CD4-positive, alpha-beta T cell treated with Interferon gamma for 1 hour (primary cell): ENCODE measurements around the gene ORC4.
"Not testable (repeated sequence)": the region's sequence is repeated elsewhere in the genome, so short reads cannot be mapped to it uniquely, and the experiment has no call there.

ENCODE experiments used
- DNase-seq: peaks from one replicate; pipeline ENCODE4 v3.0.0-alpha.2; 2020

ORC4 gene

GRCh38 chr2:148013876-148014275 is 6.7 kb downstream of the ORC4 start:
- DNase-seq, result no peak

DNA sequence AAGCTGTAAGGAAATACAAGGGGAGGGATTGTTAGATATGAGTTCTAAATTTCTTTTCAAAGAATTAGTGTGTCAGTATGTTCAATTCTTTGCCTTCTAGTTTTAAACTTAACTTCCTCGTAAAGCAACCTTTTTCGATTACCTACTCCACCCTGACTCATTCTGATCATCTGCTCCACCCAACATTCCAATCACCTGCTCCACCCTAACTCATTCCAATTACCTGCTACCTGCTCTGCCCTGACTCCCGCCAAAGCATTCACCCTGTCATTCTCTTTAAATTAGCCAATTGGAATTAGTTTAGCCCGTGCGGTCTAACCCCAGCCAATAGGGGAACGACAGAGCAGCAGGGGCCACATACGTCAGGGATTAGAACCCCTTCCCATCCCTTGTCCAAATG is 12.1 kb downstream of the ORC4 start:
- not testable (repeated sequence) for DNase-seq

DNA sequence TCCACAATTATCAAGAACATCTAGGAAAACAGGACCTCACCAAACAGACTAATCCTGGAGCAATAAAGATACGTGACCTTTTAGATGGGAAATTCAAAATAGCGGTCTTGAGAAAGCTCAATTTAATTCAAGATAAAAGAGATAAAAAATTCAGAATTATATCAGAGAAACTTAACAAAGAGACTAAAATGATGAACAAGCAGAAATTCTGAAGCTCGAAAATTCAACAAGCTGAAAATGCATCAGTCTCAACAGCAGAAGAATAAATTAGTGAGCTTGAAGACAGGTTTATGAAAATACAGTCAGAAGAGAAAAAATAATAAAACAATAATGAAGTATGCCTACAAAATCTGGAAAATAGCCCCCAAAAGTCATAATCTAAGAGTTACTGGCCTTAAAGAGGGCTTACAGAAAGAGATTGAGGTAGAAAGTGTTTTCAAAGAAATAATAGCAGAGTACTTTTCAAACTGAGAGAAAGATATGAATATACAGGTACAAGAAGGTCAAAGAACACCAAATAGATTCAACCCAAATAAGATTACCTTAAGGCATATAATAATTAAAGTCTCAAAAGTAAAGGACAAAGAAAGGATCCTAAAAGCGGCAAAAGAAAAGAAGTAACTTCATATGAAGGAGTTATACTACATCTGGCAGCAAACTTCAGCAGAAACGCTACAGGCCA is 13.2 kb downstream of the ORC4 start:
- DNase-seq, result no peak

DNA sequence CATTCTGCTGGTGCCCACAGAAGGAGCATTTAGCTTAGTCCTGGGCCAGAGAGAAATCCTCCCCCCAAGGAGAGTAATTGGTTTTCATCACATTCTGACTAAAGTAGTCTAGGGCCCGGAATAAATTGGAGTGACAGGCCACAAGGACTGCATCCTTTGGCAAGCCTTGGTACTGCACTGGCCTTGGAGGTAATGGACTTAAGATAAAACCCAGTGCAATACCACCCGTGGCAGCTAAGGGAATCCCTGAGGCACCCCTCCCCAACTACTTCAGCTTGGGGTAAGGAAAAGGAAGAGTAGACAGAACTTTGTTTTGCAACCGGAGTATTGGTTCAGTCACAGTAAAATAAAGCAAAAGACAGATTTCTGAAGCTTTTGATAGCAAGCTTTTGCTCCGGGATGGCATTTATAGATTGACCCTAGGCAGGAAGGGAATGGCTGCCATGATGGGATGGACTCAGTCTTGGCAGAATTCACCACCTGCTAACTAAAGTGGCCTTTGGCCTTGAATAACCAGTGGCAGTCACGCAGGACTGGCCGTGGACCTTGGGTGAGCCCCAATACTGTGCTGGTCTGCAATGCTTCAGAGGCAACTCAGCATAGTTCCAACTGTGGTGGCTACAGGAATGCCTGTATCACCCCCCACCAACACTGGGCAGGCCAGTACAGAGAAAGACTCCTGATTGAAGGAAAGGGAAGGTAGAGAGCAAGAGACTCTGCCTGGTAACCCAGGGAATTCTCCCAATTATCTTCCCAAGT is 14.1 kb downstream of the ORC4 start:
- DNase-seq, result no peak

DNA sequence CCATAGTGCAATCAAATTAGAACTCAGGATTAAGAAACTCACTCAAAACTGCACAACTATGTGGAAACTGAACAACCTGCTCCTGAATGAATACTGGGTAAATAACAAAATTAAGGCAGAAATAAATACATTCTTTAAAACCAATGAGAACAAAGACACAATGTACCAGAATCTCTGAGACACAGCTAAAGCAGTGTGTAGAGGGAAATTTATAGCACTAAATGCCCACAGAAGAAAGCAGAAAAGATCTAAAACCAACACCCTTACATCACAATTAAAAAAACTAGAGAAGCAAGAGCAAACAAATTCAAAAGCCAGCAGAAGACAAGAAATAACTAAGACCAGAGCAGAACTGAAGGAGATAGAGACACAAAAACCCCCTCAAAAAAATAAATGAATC is 18.1 kb downstream of the ORC4 start:
- DNase-seq, result not testable (repeated sequence)

GRCh38 chr2:148000095-148000494 is 20.4 kb downstream of the ORC4 start:
- no peak for DNase-seq

GRCh38 chr2:147999126-147999525 is 21.4 kb downstream of the ORC4 start:
- no peak for DNase-seq

- no peak for DNase-seq
Observed at GRCh38 chr2:147998203-147998602, 22.3 kb downstream of the ORC4 start.

DNA sequence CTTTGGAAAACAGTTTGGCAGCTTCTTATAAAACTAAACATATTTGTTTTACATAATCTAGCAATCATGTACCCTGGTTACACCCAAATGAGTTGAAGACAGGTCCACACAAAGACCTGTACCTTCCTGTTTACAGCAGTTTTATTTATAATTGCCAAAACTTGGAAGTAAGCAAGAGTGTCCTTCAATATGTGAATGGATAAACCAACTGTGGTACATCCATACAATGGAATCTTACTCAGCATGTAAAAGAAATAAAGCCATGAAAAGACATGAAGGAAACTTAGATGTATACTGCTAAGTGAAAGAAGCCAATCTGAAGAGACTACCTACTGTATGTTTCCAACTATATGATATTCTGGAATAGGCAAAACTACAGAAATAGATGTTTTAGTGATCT is 23.7 kb downstream of the ORC4 start:
- no peak for DNase-seq

- not testable (repeated sequence) for DNase-seq
Observed at GRCh38 chr2:147994965-147995364, 25.6 kb downstream of the ORC4 start.

DNA sequence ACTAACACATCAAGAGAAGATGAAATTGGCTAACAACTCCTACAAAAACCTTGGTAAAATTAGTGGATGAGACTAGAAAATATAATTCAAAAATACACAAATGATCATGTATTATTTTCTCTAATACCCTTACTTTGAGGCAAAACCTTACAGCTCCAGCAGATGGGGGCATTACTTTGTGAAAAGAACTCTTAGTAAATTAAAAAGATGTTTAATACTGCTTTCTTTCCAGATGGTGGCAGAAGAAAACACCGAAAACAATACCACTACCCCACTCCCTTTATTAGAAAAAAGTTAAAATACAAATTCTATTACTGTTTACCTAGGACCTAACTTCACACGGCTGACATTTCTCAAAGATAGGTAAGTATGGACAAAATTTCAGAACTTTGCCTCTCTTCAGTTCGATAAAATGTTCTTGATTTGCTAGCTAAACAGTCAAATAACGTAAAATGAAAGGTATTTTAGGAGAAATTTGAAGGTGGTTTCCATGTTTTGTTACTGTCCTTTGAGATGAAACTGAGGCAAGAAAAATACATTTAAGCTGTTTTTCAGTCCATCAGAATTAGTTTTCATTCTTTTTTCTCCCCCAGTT is 30.6 kb downstream of the ORC4 start:
- no peak for DNase-seq

- DNase-seq, result no peak
Observed at GRCh38 chr2:147989102-147989501, 31.4 kb downstream of the ORC4 start.

DNA sequence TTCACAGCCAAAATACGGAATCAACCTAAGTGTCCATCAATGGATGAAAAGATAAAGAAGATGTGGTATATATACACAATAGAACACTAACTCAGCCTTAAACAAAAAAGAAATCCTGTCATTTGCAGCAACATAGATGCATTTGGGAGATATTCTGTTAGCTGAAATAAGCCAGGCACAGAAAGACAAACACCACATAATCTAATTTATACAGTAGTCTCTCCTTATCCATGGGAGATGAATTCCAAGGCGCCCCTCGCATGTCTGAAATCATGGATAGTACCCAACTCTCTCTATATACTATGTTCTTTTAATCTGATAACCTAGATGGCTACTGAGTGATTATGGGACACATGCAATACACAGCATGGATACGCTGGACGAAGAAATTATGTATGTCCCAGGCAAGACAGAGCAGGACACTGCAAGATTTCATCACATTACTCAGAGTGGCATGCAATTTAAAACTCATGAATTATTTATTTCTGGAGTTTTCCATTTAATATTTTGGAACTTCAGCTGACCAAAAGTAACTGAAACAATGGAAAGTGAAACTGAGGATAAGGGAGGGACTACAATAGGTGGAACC is 39.5 kb downstream of the ORC4 start:
- no peak for DNase-seq

- DNase-seq, result no peak
Observed at GRCh38 chr2:147977679-147978078, 42.9 kb downstream of the ORC4 start.

- DNase-seq, result no peak
Observed at GRCh38 chr2:147976102-147976501, 44.4 kb downstream of the ORC4 start.

- no peak for DNase-seq
Observed at GRCh38 chr2:147968571-147968970, 52.0 kb downstream of the ORC4 start.

DNA sequence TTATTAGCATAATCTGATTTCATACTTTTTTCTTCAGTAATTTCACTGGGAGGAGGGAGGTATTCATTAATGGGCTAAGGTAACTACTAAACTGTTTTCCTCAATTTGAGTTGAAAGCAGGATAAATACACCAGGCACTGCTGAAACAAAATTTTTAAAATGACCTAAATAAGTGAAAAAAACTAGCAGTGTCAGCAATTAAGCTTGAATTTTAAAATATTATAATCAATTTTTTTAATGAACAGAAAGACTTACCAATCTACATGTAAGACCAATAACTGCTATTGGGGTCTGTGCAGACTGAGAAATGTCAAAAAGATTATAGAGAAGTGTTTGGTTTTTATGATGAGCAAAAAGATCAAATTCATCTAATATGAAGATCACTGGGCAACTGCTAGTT is 68.4 kb downstream of the ORC4 start:
- DNase-seq, result no peak

GRCh38 chr2:147945660-147946059 is 74.9 kb downstream of the ORC4 start:
- DNase-seq, result no peak

GRCh38 chr2:147939313-147939712 is 81.2 kb downstream of the ORC4 start:
- no peak for DNase-seq

DNA sequence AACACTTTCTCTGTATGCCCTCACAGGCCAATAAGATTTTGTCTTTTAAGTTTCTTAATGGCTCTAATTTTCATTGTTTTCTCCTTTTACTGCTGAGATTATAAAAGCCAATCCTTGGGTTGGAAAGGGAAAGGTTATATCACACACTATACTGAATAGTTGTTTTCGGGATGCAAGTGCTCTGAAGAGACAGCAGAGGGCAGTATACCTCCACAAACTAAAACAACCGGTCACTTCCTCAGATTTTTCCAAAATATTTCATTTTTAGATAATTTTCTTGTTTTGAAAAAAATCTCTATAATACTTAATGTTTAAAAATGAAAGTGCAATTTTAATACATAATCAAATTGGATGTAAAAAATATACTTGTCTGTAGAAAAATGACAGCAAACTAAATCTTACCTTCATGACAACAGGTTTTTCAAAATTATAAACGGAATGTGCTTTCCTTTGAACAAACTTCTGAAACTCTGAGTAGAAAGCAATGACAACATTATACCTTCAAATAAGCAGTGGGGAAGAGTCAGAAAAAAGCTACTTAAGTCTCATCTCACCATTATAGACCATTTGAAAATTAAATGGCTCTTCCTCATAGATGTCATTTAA is 82.7 kb downstream of the ORC4 start:
- DNase-seq, result no peak

GRCh38 chr2:147934881-147935620 is 85.5 kb downstream of the ORC4 start:
- no peak for DNase-seq

DNA sequence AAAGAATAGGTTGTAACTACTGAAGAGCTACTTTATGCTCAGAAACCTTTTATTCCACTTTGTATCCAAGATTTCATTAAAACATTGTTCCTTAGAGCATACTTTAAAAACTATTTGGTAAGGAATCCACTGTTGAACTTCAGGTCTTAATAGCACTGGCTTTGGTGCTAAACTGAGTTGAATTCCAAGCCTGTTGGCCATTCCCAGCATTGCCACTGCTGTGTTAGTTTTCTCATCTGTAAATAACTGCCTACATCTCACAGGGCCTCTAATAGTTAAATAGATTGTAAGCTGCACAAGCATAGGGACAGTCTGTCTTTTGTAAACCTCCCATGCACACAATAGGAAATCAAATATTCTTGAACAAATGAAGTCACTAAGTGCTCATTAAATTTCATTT is 86.6 kb downstream of the ORC4 start:
- no peak for DNase-seq
